Measurements from ENCODE around the gene BRF1. TPM values are rescaled to one million over a fixed set of nuclear protein-coding genes. Genes with fewer than 3 reads are reported as not detected.

BRF1 gene
- total RNA-seq, 1 donor from 2014 or later: 80.5 TPM

DNA sequence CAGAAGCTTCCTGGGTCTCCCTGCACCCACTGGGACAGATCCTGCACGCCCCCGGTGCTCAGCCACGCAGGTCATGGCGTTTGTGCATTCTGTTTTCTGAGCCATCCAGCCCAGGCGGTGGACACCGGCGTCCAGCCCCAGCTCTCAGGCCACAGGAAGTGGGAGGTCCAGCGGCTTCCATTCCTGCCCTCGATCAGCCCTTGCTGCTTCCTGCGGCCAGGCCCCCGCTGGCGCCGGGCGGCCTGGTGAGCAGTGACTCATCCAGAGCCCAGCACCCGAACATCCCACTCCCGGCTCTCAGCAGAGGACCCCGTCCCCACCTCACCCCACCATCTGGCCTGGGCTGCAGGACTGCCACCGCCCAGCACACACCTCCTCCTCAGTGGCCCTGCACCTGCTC, 101.7 kb downstream of the BRF1 start:
- DNase-seq (ENCODE audit: low read depth): no peak

DNA sequence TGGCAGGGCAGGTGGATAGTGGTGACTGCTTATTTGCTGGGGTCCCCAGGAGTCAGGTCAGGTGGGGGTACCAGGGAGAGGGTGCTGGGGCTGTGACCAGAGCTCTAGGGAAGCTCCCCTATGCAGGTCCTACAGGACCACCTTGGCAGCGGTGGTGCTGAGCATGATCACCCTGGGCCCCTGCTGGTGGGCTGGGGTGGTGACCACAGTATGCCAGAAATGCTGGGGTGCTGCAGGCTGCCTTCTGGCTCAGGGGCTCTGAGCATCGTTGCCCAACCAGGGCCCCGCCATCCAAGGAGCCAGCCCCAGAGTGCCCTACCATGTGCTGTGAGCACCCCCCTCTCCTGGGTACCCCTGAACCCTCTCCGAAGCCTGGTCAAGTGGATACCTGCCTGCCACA, 102.2 kb downstream of the BRF1 start:
- DNase-seq (ENCODE audit: low read depth): no peak

DNA sequence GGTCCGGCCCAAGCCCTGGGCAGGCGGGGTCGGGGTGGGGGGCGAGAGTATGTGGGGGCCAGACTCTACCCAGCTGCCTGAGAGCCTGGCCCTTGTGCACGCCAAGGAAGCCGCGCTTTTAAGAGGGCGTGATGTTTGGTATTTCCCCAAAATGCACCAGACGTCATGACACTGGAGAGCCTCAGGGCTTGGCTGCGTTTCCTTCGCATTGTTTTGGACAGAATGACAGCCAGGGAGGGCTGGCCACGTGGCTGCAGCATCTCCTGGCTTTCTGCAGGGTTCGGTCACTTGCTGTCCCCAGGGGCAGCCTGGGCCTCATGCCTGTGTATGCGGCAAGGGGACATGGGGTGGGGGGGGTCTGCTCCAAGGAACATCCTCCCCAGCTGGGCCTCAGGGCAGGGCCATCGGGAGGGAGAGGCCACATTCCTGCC, 103.6 kb downstream of the BRF1 start:
- DNase-seq (ENCODE audit: low read depth): peak; percentile 59

DNA sequence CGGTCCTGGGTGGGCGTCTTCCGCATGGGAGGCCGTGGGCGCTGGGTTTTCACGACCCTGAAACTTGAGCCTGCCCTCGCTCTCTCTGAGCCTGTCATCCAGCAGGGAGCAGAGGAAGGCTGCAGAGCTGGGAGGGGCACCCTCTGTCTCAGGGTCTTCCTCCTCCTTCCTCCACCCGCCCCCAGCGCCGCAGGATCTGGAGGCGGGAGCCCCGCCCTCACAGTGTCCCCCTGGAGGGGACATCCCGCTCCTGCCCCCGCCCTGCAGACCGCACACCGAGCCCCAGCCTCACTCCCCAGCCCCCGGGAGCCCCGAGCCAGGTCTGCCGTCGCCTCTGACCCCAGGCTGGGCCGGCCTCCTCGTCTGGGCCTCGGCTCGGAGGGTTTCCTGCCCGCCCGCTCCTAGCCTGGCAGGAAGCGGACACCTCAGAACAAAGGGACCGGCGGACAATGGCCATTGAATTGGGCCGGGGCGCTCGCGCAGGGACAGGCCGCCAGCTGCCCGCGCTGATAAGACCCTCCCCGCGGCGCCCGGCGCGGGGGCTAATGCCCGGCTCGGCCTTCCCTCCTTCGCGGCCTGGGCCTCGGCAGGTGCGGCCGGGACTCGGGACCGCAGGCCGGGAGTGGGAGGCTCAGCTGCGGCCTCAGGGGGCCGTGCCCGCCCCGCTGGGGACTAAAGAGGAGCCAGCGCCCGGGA, 104.4 kb downstream of the BRF1 start:
- peak; percentile 64 for DNase-seq (ENCODE audit: low read depth)

DNA sequence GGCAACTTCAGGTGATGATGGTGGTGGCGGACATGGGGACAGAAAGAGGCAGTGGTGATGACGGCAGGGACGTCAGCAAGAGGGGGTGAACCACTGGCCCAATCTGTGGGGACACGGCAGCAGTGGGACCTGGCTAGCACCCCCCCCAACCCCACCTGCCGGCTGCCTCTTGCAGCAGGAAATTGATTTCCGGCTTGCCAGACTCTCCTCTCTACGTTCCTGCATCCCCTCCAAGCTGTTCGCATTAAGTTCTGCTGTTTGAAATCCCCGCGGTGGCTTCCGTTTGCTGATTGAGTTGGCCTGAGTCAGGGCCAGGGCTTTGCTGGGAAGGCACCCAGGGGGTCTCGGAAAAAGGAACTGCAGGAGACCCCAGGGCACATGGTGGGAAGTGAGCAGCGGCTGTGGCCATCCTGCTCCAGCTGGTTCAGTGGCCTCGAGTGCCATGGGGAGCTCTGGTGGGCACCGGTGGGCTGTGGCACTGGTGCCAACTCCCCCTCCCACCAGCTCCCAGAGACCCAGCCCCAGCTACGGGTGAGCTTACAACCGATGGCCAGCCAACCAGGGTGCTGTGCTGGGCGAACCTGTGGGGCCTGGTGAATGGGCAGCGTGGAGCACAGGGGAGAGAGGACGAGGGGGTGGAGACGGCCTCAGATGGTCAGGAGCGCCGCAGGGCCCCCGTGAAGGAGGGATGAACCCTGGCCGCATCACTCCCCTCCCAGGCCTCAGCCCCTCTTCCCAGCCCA, 105.1 kb downstream of the BRF1 start:
- DNase-seq (ENCODE audit: low read depth): no peak

DNA sequence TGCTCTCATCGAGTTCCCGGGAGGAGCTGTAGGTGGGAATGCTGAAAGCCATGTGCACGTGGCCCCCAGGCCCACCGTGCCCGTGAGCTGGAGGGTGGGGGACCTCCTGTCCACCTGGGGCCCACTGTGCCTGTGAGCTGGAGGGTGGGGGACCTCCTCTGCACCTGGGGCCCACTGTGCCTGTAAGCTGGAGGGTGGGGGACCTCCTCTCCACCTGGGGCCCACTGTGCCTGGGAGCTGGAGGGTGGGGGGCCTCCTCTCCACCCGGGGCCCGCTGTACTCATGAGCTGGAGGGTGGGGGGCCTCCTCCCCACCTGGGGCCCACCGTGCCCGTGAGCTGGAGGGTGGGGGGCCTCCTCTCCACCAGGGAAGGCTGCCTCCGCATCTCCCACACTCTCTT, 105.8 kb downstream of the BRF1 start:
- no peak for DNase-seq (ENCODE audit: low read depth)

DNA sequence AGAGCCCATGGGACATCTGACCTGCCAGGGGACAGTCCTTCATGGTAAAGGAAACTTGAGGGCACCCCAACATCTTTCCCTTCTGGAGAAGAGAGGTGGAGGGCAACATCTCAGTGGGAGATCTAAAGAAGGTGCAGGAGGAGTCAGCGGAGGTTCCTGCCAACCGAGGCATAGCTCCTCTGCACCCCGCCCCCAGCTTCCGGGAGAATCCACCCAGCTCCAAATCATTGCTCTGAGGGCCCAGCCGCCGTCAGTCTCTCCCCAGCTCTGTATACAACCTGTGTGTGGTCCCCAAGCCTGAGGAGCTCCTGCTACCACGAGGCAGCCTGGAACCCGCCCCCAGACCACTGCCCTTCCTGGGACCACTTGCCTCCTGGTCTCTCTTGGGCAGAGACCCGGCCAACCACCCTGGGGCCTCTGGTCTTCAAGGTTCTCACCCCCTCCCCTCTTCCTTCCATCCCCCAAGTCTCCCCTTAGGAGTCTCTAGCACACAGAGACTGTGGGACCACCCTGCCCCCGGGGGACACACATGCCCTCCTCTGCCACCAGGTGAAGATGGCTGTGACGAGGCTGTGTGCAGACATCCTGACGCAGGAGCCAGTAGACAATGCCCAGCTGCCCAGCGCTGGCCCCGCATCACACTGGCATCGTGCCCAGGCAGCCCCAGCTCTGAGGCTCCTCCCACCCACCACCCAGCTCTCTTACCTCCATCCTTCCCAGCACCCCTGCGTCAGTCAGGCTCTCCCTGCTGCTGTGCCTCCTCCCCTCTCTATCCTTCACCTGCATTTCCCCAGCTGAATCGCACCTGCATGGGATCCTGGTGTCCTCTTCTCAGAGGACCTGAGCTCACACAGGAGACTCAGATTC, 106.7 kb downstream of the BRF1 start:
- DNase-seq (ENCODE audit: low read depth): peak; percentile 32

DNA sequence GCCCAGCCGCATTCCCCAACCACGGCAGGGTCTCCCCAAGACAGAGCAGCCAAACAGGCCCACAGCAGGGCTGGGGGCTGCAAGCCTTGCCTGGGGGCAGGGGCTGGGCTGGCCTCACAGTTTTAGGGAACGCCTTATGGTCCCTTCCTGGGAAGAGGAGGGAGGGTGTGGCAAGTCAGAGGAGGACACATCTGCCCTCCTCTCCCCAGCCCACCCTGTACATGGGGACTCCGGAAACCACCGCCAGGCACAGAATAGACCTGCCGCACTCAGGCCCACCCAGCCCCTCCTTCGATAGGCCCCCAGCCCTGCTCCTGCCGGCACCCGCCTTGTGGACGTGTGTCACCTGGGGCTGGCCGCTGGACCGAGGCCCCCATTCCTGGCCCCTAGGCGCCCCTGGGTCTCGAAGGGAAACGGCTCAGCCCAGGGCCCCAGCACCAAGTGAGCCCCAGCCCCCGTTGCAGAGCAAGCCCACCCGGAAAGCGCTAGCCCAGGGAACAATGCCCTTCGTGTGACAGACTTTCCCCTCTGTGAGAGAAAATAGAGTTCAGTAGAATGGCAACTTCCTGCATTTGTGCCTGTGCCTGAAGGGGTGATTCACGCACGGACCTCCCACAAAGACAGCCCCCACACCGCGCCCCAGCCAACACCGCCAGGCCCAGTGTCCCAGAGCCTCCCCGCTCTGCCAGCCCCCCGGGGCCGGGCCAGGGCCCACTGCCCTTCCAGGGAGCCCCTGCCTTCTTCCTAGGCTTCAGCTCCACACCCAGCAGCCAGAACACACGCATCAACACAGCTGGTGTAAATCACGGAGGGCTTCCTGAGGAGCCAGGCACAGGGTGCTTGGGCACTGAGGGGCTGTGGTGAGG, 107.7 kb downstream of the BRF1 start:
- no peak for DNase-seq (ENCODE audit: low read depth)

DNA sequence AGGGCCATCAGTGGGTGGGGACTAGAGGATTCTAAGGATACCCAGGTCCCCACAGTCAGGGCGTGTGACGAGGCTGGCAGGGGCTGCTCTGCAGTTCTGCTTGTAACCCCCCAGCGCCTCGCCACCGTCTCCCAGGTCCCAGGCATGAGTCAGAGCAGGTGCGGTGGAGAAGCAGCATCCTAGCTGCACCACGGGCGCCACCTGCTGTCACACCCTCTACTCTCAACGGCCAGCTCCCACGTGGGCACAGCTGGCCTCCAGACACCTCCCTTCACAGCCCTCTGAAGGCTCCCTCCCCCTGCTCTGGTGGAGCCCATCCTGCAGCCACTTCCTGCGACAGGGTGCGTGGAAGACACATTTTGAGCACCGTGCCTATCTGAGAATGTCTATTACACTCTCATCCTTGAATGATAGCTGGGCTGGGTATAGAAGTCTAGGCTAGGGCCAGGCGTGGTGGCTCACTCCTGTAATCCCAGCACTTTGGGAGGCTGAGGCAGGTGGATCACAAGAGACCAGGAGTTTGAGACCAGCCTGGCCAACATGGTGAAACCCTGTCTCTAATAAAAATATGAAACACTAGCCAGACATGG, 112.8 kb downstream of the BRF1 start:
- no peak for DNase-seq (ENCODE audit: low read depth)

DNA sequence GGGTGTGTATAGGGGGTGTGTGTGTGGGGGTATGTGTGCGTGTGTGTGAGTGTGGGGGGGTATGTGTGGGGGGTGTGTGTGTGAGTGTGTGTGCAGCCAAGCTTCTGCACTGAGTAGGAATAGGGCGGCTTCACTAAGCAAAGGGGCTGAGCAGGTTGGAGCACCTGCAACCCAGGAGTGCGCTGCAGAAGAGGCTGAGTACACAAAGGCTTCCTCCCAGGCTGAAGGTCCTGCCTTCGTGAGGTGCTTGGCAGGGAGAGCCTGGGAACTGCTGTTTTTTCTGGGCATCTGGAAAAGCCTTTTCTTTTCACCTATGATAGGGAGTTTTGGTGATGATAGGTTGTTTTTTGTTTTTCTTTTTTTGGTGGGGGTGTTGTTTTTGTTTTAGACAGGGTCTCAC, 113.7 kb downstream of the BRF1 start:
- no peak for DNase-seq (ENCODE audit: low read depth)

DNA sequence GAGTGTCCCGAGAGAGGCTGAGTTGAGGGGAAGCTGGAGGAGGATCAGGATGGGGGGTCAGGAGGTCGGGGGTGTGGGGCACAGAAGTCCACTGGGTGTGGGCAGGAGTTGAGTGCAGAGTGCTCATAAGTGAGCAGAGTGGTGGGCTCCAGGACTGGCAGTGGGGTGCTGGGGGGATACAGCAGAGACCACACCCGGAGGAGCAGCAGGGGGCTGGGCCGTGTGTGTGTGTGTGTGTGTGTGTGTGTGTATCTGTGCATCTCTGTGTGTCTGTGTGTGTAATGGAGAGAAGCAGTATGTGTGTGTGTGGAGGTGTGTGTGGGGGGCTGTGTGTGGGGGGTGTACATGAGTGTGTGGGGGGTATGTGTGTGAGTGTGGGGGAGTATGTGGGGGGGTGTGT, 114.8 kb downstream of the BRF1 start:
- no peak for DNase-seq (ENCODE audit: low read depth)

DNA sequence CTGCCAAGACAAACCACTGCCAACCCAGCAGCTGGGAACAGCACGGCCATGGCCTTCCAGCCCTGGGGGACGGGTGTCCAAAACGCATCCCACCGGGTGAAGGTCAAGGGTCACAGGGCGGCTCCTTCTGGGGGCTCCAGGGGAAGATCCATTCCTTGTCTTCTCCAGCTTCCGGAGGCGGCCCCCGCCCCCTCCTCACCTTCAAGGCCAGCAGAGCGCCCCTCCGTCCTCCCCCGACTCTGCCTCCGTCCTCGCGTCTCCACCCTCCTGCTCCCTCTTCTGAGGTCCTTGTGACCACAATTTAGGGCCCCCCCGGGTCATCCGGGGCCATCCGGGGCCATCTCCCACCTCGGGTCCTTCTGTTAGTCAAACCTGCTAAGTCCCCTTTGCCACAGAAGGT, 115.8 kb downstream of the BRF1 start:
- no peak for DNase-seq (ENCODE audit: low read depth)

DNA sequence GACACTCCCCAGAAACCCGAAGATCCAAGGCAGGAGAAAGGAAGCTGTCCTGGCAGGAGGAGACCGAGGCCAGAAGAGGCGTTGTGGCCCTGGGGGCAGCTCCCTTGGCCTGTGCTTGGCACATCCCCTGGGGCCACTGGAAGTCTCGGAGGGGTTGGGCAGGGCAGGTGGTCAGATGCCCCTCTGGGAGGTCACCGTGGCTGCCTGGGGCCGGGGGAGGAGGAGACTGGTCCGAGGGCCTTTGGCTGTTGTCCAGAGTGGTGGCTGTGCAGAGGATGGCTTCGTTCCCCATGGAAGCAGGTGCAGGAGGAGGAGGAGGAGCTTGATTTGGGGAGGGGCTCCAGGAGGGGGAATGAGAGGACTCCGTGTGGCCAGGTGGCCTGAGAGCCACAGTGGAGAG, 116.3 kb downstream of the BRF1 start:
- DNase-seq (ENCODE audit: low read depth): peak; percentile 83

DNA sequence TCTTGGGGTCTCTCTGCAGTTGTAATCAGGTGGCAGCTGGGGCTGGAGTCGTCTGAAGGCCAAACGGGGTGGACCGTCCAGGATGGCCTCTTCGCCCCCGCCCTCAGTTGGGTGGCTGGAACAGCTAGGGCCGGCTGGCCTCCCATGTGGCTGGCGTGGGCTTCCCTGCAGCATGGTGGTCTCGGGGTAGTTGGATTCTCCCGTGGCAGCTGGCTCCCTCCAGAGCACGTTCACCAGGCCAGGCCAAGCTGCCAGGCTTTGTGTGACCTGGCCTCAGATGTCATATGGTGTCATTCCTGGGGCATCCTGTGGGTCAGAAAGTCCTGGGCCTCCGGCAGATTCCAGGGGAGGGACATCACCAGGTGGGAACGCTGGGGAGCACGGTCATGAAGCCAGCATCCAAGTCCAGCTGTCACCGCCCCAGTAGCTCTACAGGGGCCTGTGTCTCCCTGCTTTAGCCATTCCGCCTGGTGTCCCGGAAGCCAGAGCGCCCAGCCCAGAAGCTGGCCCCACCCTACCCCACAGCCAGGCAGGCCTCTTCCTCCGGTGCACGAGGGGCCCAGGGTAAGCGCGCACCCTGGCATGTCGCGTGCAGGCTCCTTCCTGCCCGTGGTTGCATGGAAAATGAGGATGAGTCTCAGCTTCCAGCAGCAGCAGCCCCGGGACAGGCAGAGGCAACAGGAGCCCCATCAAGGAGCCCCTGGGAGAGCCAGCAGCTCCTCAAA, 118.3 kb downstream of the BRF1 start:
- DNase-seq (ENCODE audit: low read depth): peak; percentile 87

DNA sequence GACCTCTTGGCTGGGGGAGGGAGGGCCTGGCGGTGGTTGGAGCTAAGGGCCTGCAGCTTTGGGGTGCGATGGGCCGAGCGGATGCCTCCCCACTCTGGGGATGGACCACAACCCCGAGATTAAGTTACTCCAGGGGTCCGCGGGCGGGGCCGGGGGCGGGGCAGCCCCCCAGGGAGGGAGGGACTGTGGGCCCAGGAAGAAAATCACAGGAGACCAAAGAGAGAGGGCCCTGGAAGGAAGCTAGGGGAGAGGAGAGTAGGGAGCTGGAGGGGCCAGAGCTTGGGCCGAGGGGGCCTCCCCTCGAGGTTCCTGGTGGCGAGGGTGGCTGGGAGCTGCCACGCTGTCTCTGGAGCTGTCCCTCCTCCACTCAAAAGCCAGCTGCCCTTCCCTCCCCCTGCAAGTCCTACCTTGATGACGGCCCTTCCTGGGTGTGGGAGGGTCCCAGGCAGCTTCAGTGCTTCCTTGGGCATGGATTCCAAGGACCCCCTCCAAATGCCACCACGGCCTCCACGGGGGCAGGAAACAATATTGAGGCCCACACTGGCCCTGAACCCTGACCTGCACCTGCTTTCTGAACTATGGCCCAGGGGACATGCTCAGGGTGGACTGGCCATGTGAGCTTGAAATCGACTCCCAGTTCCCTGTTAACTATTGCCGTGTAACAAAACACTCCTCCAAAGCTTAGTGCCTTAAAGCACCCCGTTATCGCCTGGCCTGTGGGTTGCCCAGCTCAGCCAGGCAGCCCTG, 119.1 kb downstream of the BRF1 start:
- no peak for DNase-seq (ENCODE audit: low read depth)

DNA sequence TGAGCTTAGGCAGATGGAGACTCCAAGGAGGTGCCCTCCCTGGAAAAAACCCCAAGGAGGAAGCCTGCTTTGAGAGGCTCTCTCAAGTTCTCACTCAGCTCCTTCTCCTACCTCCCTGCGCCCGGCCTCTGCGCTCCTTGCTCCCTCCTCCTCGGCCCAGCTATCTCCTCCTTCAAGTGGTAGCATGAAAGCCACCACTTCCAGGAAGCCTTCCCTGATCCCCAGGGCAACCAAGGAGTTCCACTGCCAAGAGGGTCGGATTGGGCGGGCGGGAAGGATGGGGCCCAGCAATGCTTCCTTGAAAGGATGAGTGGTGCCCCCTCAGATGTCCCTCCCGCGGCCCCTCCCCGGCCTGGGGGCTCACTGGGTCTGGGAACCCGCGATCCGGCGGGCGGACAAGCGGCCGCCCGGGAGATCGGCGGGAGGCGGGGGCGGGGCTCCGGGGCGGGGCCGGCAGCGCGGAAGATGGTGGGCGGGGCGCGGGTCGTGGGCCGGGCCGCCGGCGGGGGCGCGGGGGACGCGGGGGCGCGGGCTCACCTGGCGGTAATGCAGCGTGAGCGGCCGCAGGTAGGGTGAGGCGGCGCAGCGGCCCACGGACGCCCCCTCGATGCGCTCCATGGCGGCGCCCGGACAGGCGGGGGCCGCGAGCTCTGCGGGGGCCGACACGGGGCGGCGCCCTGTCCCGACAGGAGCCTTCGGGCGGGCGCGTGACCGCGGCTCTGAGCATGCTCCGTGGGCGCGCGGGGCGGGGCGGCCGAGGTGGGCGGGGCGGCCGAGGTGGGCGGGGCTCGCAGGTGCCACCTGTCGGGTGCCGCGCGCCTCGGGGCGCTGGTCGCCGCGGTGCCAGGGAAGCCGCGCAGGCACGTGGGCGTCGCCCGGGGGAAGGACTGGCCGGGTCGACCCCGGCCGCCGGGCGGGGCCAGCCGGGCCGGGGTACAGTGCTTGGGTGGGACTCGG, 119.9 kb downstream of the BRF1 start, which contains the start of gene NUDT14:
Gene NUDT14, minus strand, starts transcription at position 721 of the 957 bp plus-strand sequence. Its CDS starts 103 bp downstream, at position 618.
- no peak for DNase-seq (ENCODE audit: low read depth)

DNA sequence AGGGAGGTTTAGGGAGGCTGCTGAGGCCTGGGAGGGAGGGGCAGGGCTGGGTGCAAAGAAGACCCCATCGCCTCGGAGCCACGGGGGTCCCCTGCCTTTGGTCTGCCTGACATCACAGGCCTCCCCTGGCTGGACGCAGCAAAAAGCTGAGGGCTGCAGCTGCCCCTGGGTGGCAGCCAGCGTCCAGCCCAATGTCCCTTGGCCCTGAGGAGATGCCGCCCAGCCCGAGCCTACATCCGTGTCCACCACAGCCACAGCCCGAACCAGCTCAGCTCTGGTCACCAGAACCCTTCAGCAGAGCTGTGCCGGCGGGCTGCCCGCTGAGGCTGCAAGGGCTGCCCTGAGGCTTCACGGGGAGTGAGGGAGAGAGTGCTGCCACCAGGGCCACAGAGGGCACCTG, 121.6 kb downstream of the BRF1 start:
- peak; percentile 84 for DNase-seq (ENCODE audit: low read depth)

DNA sequence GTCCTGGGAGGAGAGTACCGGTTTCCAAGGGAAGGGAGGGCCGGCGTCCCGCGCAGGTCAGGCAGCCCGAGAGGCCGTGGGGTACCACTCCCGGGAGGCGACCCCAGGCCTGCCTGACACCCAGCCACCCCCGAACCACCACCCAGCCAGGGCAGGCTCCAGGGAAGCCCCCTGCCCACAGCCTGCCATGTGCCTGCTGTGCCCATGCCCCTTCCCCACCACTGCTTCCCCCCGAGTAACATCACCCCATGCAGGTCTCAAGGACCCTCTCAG, 122.0 kb downstream of the BRF1 start:
- DNase-seq (ENCODE audit: low read depth): no peak

Data from myocyte (in vitro differentiated cells).